ENCODE data around the gene MMP27. TPM values are rescaled to one million over a fixed set of nuclear protein-coding genes. Genes with fewer than 3 reads are reported as not detected.

Gene MMP27
- polyA plus RNA-seq, 1 donor (not counting 4 experiments of a cell fraction or from before 2014, with no cell fraction given): not detected

GRCh38 chr11:102724904-102725500 is 19.4 kb upstream of the MMP27 start, which contains the start of gene MMP8:
Gene MMP8 (minus strand): TSS chr11:102724954. CDS start chr11:102724855, 99 bp downstream.
- TF ChIP-seq CTCF (optimal IDR thresholded peaks at IDR 0.05 in 1 of 3, IDR thresholded peaks at IDR 0.05 in 1 of 3, conservative IDR thresholded peaks at IDR 0.05 in 1 of 3; ENCODE audit: extremely low read depth in 1 of 3, insufficient read depth in 2 of 3, low read length in 3 of 3) (no peak), EZH2 (IDR thresholded peaks at IDR 0.05; ENCODE audit: low read length) (no peak)
- FAIRE-seq (peak; percentile 41), DNase-seq (ENCODE audit: low read depth, low spot score) (no peak)

DNA sequence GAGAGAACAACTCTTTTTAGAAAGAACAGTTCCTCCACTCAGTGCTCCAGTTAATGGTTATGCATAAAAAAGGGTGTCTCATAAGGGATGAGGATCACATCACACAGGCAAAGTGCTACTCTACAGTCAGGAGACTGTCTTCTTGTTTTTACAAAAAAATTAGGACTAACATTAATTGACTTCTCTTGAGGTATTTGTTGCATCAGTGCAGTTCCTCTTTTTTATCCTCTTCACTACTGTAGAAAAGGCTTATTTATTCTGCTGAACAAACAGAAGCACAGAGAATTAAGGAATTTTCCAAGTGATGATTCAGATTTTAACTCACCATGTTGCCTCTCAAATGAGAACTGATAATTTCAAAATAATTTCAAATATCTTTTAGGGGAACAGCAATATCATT is 17.3 kb upstream of the MMP27 start:
- no peaks in the 10 kb centered on the region for H3K27me3 ChIP-seq (ENCODE audit: control insufficient read depth, extremely low read depth, insufficient read depth, low read length)
- TF ChIP-seq EZH2 (IDR thresholded peaks at IDR 0.05; ENCODE audit: low read length) (no peak), CTCF (optimal IDR thresholded peaks at IDR 0.05 in 1 of 3, IDR thresholded peaks at IDR 0.05 in 1 of 3, conservative IDR thresholded peaks at IDR 0.05 in 1 of 3; ENCODE audit: extremely low read depth in 1 of 3, insufficient read depth in 2 of 3, low read length in 3 of 3) (no peak)
- no peak overlapping the region for H3K4me3 ChIP-seq (ENCODE audit: control insufficient read depth in 2 of 3, extremely low read depth in 1 of 3, insufficient read depth in 2 of 3, low read depth in 1 of 3, low read length in 3 of 3)
- H2AFZ ChIP-seq (ENCODE audit: control insufficient read depth, low read length): no peak overlapping the region
- H3K4me1 ChIP-seq (ENCODE audit: control insufficient read depth, extremely low read depth, insufficient read depth, low read length): peaks cover 6% of the 10 kb centered on the region
- H3K9me3 ChIP-seq (ENCODE audit: control insufficient read depth, low read depth, low read length): no peaks in the 10 kb centered on the region
- DNase-seq (ENCODE audit: low read depth, low spot score): no peak
- H3K79me2 ChIP-seq (ENCODE audit: control insufficient read depth, insufficient read depth, low read length): no peaks in the 10 kb centered on the region
- no peak overlapping the region for H3K9ac ChIP-seq (ENCODE audit: control insufficient read depth, extremely low read depth, insufficient read depth, low read length)
- H3K27ac ChIP-seq (ENCODE audit: control insufficient read depth, insufficient read depth, low read length): no peak overlapping the region
- no peaks in the 10 kb centered on the region for H4K20me1 ChIP-seq (ENCODE audit: control insufficient read depth, extremely low read depth, insufficient read depth, low read length)
- dilution Hi-C loops (cut with MboI; ENCODE audit: extremely low pct_ligation_motif_present, low sequenced_read_pairs): no loop called here
- no peak overlapping the region for H3K4me2 ChIP-seq (ENCODE audit: control insufficient read depth, extremely low read depth, insufficient read depth, low read depth, low read length)
- H3K9me1 ChIP-seq (ENCODE audit: control insufficient read depth, extremely low read depth, insufficient read depth, low read length): peaks cover 2% of the 10 kb centered on the region
- H3K36me3 ChIP-seq (ENCODE audit: control insufficient read depth in 2 of 2, extremely low read depth in 1 of 2, insufficient read depth in 2 of 2, low read length in 2 of 2): no peaks in the 10 kb centered on the region
- no peak for FAIRE-seq

More at GRCh38 chr11:102724904-102725500, 19.4 kb upstream of the MMP27 start, which contains the start of gene MMP8:
- Histone ChIP-seq H4K20me1 (ENCODE audit: control insufficient read depth, extremely low read depth, insufficient read depth, low read length) (no peaks in the 10 kb centered on the region), H3K9ac (ENCODE audit: control insufficient read depth, extremely low read depth, insufficient read depth, low read length) (no peak within 1 kb of the TSS), H2AFZ (ENCODE audit: control insufficient read depth, low read length) (no peak within 1 kb of the TSS), H3K27ac (ENCODE audit: control insufficient read depth, insufficient read depth, low read length) (no peak within 1 kb of the TSS), H3K9me3 (ENCODE audit: control insufficient read depth, low read depth, low read length) (no peaks in the 10 kb centered on the region), H3K4me1 (ENCODE audit: control insufficient read depth, extremely low read depth, insufficient read depth, low read length) (peaks cover 14% of the 10 kb centered on the region), H3K27me3 (ENCODE audit: control insufficient read depth, extremely low read depth, insufficient read depth, low read length) (no peaks in the 10 kb centered on the region), H3K4me2 (ENCODE audit: control insufficient read depth, extremely low read depth, insufficient read depth, low read depth, low read length) (no peak within 1 kb of the TSS), H3K36me3 (ENCODE audit: control insufficient read depth in 2 of 2, extremely low read depth in 1 of 2, insufficient read depth in 2 of 2, low read length in 2 of 2) (no peaks in the 10 kb centered on the region), H3K79me2 (ENCODE audit: control insufficient read depth, insufficient read depth, low read length) (no peaks in the 10 kb centered on the region), H3K4me3 (ENCODE audit: control insufficient read depth in 2 of 3, extremely low read depth in 1 of 3, insufficient read depth in 2 of 3, low read depth in 1 of 3, low read length in 3 of 3) (no peak within 1 kb of the TSS), H3K9me1 (ENCODE audit: control insufficient read depth, extremely low read depth, insufficient read depth, low read length) (peaks cover 2% of the 10 kb centered on the region)
- dilution Hi-C loops (cut with MboI; ENCODE audit: extremely low pct_ligation_motif_present, low sequenced_read_pairs): no loop called here

All from keratinocyte (primary cell).